ENCODE results near the gene CASP2.
A peak's percentile ranks its signal among the peaks of the same experiment; 100 is the strongest.
"Not testable (repeated sequence)": the region's sequence is repeated elsewhere in the genome, so short reads cannot be mapped to it uniquely, and the experiment has no call there.

Gene CASP2

DNA sequence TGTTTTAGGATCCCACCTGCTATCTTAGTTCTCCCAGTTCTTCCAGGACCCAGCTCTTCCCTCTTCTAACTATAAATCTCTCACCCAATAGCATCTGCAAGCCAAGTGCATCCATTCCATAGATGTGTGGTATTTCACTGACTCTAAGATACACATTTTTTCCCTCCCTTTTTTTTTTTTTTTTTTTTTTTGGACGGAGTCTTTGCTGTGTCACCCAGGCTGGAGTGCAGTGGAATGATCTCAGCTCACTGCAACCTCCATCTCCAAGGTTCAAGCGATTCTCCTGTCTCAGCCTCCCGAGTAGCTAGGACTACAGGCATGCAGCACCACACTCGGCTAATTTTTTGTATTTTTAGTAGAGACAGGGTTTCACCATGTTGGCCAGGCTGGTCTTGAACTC is 1.7 kb downstream of the CASP2 start:
- Mint-ChIP-seq H3K27ac (peak overlapping the region; percentile 93), H3K9me3 (peaks cover 11% of the 10 kb centered on the region), H3K4me3 (peak overlapping the region; percentile 97), H3K36me3 (peaks cover 60% of the 10 kb centered on the region), H3K4me1 (peaks cover 70% of the 10 kb centered on the region)
- H3K27me3 Mint-ChIP-seq, DNase-seq: not testable (repeated sequence)
- CTCF ChIA-PET: interaction anchor here (0.8 to 5.3 kb wide), 5 partner anchors 10 to 49 kb away, joined by 3 to 49 read pairs (median 12); partner anchors contain the start of gene GSTK1

GRCh38 chr7:143290293-143290692 is 2.1 kb downstream of the CASP2 start:
- H3K27ac Mint-ChIP-seq: peak overlapping the region; percentile 93

GRCh38 chr7:143292876-143293275 is 4.7 kb downstream of the CASP2 start:
- Mint-ChIP-seq H3K4me1 (peaks cover 72% of the 10 kb centered on the region), H3K27ac (no peak overlapping the region), H3K9me3 (peaks cover under 1% of the 10 kb centered on the region), H3K27me3 (peaks cover 1% of the 10 kb centered on the region), H3K36me3 (peaks cover 77% of the 10 kb centered on the region), H3K4me3 (no peak overlapping the region)
- CTCF ChIA-PET: interaction anchor here (0.6 to 5.3 kb wide), 5 partner anchors 9 to 110 kb away, joined by 3 to 49 read pairs (median 4); no protein-coding TSS in a partner anchor
- no peak for DNase-seq

More at GRCh38 chr7:143290293-143290692, 2.1 kb downstream of the CASP2 start:
- DNase-seq: no peak
- CTCF ChIA-PET: interaction anchor here (1.4 to 5.3 kb wide), 4 partner anchors 9 to 50 kb away, joined by 4 to 49 read pairs (median 17); no protein-coding TSS in a partner anchor
- H3K4me3 Mint-ChIP-seq: peak overlapping the region; percentile 97
- peaks cover 70% of the 10 kb centered on the region for H3K4me1 Mint-ChIP-seq
- peaks cover 4% of the 10 kb centered on the region for H3K27me3 Mint-ChIP-seq
- peaks cover 64% of the 10 kb centered on the region for H3K36me3 Mint-ChIP-seq
- H3K9me3 Mint-ChIP-seq: peaks cover 11% of the 10 kb centered on the region

- Mint-ChIP-seq H3K36me3 (peaks cover 81% of the 10 kb centered on the region), H3K4me1 (peaks cover 74% of the 10 kb centered on the region), H3K27me3 (no peaks in the 10 kb centered on the region), H3K9me3 (no peaks in the 10 kb centered on the region), H3K4me3 (no peak overlapping the region), H3K27ac (peak overlapping the region; percentile 81)
- DNase-seq: no peak
- CTCF ChIA-PET: interaction anchor here (1.0 to 8.6 kb wide), 6 partner anchors 10 to 84 kb away, joined by 3 to 185 read pairs (median 9); no protein-coding TSS in a partner anchor
These were observed 7.7 kb downstream of the CASP2 start for GRCh38 chr7:143295870-143296269.

- H3K36me3 Mint-ChIP-seq: peaks cover 83% of the 10 kb centered on the region
- peak overlapping the region; percentile 81 for H3K27ac Mint-ChIP-seq
- CTCF ChIA-PET: interaction anchor here (1.5 to 8.6 kb wide), 7 partner anchors 9 to 83 kb away, joined by 3 to 185 read pairs (median 5); no protein-coding TSS in a partner anchor
- no peak for DNase-seq
- H3K27me3 Mint-ChIP-seq: no peaks in the 10 kb centered on the region
- H3K9me3 Mint-ChIP-seq: no peaks in the 10 kb centered on the region
- H3K4me1 Mint-ChIP-seq: peaks cover 73% of the 10 kb centered on the region
- H3K4me3 Mint-ChIP-seq: no peak overlapping the region
These were observed 8.5 kb downstream of the CASP2 start for GRCh38 chr7:143296686-143297085.

DNA sequence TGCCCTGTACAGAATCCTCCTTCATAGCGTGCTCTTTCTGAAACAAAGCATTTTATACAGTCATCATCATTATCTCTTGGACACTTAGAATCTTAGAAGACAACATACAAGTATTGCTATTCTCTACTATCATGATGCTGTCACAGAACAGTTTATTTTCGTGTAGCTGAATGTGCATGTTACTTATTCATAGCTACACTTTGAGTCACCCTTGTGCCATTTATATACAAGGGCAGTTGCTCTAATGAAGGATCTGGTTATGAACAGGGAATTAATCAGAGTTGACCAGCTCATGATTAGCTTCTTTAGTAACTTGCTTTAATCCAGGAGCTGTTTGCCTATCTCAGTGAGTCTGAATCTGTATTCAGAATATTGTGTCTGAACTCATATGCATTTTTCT is 11.2 kb downstream of the CASP2 start:
- Mint-ChIP-seq H3K27me3 (no peaks in the 10 kb centered on the region), H3K4me1 (peaks cover 73% of the 10 kb centered on the region), H3K9me3 (no peaks in the 10 kb centered on the region), H3K27ac (peak overlapping the region; percentile 31), H3K4me3 (no peak overlapping the region), H3K36me3 (peaks cover 85% of the 10 kb centered on the region)
- no peak for DNase-seq
- CTCF ChIA-PET: interaction anchor here (0.7 to 8.6 kb wide), 28 partner anchors 9 to 136 kb away, joined by 3 to 185 read pairs (median 5); partner anchors contain the start of genes CASP2, CLCN1 and GSTK1

GRCh38 chr7:143299840-143300239 is 11.7 kb downstream of the CASP2 start:
- Mint-ChIP-seq H3K4me3 (no peak overlapping the region), H3K27me3 (no peaks in the 10 kb centered on the region), H3K9me3 (no peaks in the 10 kb centered on the region), H3K27ac (peak overlapping the region; percentile 31), H3K4me1 (peaks cover 73% of the 10 kb centered on the region), H3K36me3 (peaks cover 85% of the 10 kb centered on the region)
- peak; percentile 77 for DNase-seq
- CTCF ChIA-PET: interaction anchor here (0.7 to 8.6 kb wide), 29 partner anchors 9 to 135 kb away, joined by 3 to 185 read pairs (median 5); partner anchors contain the start of genes CASP2, CLCN1 and GSTK1

GRCh38 chr7:143300959-143301935 is 13.1 kb downstream of the CASP2 start:
- no peak overlapping the region for H3K27ac Mint-ChIP-seq
- DNase-seq: no peak
- H3K4me3 Mint-ChIP-seq: no peak overlapping the region

DNA sequence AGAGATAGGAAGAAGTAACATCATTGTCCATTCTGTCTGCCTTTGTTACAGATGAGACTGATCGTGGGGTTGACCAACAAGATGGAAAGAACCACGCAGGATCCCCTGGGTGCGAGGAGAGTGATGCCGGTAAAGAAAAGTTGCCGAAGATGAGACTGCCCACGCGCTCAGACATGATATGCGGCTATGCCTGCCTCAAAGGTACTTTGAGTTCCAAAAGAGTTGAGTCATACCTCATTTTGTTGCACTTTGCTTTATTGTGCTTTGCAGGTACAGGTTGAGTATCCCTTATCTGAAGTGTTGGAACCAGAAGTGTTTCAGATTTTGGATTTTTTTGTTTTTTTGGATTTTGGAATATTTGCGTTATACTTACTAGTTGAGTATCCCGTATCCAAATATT is 15.6 kb downstream of the CASP2 start:
- no peak for DNase-seq
- CTCF ChIA-PET: interaction anchor here (1.5 to 2.5 kb wide), 2 partner anchors 24 to 64 kb away, joined by 5 to 56 read pairs; no protein-coding TSS in a partner anchor
- H3K9me3 Mint-ChIP-seq: peaks cover 6% of the 10 kb centered on the region
- peaks cover 75% of the 10 kb centered on the region for H3K4me1 Mint-ChIP-seq
- H3K27me3 Mint-ChIP-seq: no peaks in the 10 kb centered on the region
- no peak overlapping the region for H3K4me3 Mint-ChIP-seq
- peaks cover 89% of the 10 kb centered on the region for H3K36me3 Mint-ChIP-seq
- H3K27ac Mint-ChIP-seq: no peak overlapping the region

More at GRCh38 chr7:143300959-143301935, 13.1 kb downstream of the CASP2 start:
- Mint-ChIP-seq H3K27me3 (no peaks in the 10 kb centered on the region), H3K36me3 (peaks cover 83% of the 10 kb centered on the region), H3K4me1 (peaks cover 71% of the 10 kb centered on the region), H3K9me3 (no peaks in the 10 kb centered on the region)
- CTCF ChIA-PET: interaction anchor here (0.9 to 8.6 kb wide), 7 partner anchors 9 to 107 kb away, joined by 3 to 185 read pairs (median 4); no protein-coding TSS in a partner anchor

DNA sequence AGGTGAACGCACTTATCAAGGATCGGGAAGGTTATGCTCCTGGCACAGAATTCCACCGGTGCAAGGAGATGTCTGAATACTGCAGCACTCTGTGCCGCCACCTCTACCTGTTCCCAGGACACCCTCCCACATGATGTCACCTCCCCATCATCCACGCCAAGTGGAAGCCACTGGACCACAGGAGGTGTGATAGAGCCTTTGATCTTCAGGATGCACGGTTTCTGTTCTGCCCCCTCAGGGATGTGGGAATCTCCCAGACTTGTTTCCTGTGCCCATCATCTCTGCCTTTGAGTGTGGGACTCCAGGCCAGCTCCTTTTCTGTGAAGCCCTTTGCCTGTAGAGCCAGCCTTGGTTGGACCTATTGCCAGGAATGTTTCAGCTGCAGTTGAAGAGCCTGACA is 16.8 kb downstream of the CASP2 start:
- no peak overlapping the region for H3K27ac Mint-ChIP-seq
- peaks cover 74% of the 10 kb centered on the region for H3K4me1 Mint-ChIP-seq
- no peak overlapping the region for H3K4me3 Mint-ChIP-seq
- peaks cover 8% of the 10 kb centered on the region for H3K9me3 Mint-ChIP-seq
- CTCF ChIA-PET: interaction anchor here (0.8 to 2.6 kb wide), 15 partner anchors 9 to 118 kb away, joined by 3 to 56 read pairs (median 4); partner anchors contain the start of gene EPHA1
- H3K27me3 Mint-ChIP-seq: no peaks in the 10 kb centered on the region
- H3K36me3 Mint-ChIP-seq: peaks cover 92% of the 10 kb centered on the region
- DNase-seq: no peak

GRCh38 chr7:143305423-143306070 is 17.4 kb downstream of the CASP2 start:
- DNase-seq: peak; percentile 76
- H3K4me3 Mint-ChIP-seq: no peak overlapping the region
- H3K27ac Mint-ChIP-seq: peak overlapping the region; percentile 15
- H3K36me3 Mint-ChIP-seq: peaks cover 92% of the 10 kb centered on the region
- H3K4me1 Mint-ChIP-seq: peaks cover 76% of the 10 kb centered on the region
- no peaks in the 10 kb centered on the region for H3K27me3 Mint-ChIP-seq
- H3K9me3 Mint-ChIP-seq: peaks cover 13% of the 10 kb centered on the region
- CTCF ChIA-PET: interaction anchor here (0.8 to 2.6 kb wide), 17 partner anchors 9 to 118 kb away, joined by 3 to 56 read pairs (median 4); partner anchors contain the start of gene EPHA1

GRCh38 chr7:143308632-143309031 is 20.5 kb downstream of the CASP2 start:
- Mint-ChIP-seq H3K4me3 (no peak overlapping the region), H3K27me3 (no peaks in the 10 kb centered on the region), H3K9me3 (peaks cover 17% of the 10 kb centered on the region), H3K27ac (no peak overlapping the region), H3K36me3 (peaks cover 80% of the 10 kb centered on the region), H3K4me1 (peaks cover 75% of the 10 kb centered on the region)
- no peak for DNase-seq
- CTCF ChIA-PET: interaction anchor here (1.9 to 4.4 kb wide), 5 partner anchors 9 to 108 kb away, joined by 6 to 29 read pairs (median 12); no protein-coding TSS in a partner anchor

- H3K4me3 Mint-ChIP-seq: no peak overlapping the region
- peaks cover 32% of the 10 kb centered on the region for H3K4me1 Mint-ChIP-seq
- H3K27me3 Mint-ChIP-seq: peaks cover 16% of the 10 kb centered on the region
- peaks cover 11% of the 10 kb centered on the region for H3K9me3 Mint-ChIP-seq
- no peak for DNase-seq
- CTCF ChIA-PET: no interaction called here
- H3K27ac Mint-ChIP-seq: no peak overlapping the region
- peaks cover 30% of the 10 kb centered on the region for H3K36me3 Mint-ChIP-seq
These were observed 26.0 kb downstream of the CASP2 start for GRCh38 chr7:143314127-143314526.

Data from activated naive CD4-positive, alpha-beta T cell treated with anti-CD3 and anti-CD28 coated beads, Interleukin-2, amount 10 ng/mL, durations not matched to agents 7 days and 5 days (primary cell).